ENCODE results near the gene MAPKAPK2.

The MAPKAPK2 gene

GRCh38 chr1:206705726-206706297, 21.1 kb downstream of the MAPKAPK2 start:
- DNase-seq: no peak

- peak in 1 of 2 donors; percentile 51 for DNase-seq
Measured at GRCh38 chr1:206706298-206706791, 21.6 kb downstream of the MAPKAPK2 start.

GRCh38 chr1:206706806-206707366, 22.2 kb downstream of the MAPKAPK2 start:
- no peak for DNase-seq

GRCh38 chr1:206708058-206708457, 23.4 kb downstream of the MAPKAPK2 start:
- peak in 1 of 2 donors; percentile 30 for DNase-seq

GRCh38 chr1:206708882-206709281, 24.2 kb downstream of the MAPKAPK2 start:
- no peak for DNase-seq

GRCh38 chr1:206709322-206709721, 24.6 kb downstream of the MAPKAPK2 start:
- no peak for DNase-seq

GRCh38 chr1:206709772-206710459, 25.2 kb downstream of the MAPKAPK2 start:
- DNase-seq: no peak

- DNase-seq: no peak
Measured at GRCh38 chr1:206710460-206710823, 25.7 kb downstream of the MAPKAPK2 start.

GRCh38 chr1:206713070-206713469, 28.4 kb downstream of the MAPKAPK2 start:
- peak in 1 of 2 donors; percentile 42 for DNase-seq

- DNase-seq: no peak
Measured at GRCh38 chr1:206713910-206714312, 29.2 kb downstream of the MAPKAPK2 start.

GRCh38 chr1:206714331-206715058, 29.8 kb downstream of the MAPKAPK2 start:
- peak in 1 of 2 donors; percentile 44 for DNase-seq

GRCh38 chr1:206715120-206715519, 30.4 kb downstream of the MAPKAPK2 start:
- DNase-seq: no peak

- DNase-seq: peak in 1 of 2 donors; percentile 45
Measured at GRCh38 chr1:206715552-206716158, 30.9 kb downstream of the MAPKAPK2 start.

GRCh38 chr1:206716159-206716869, 31.6 kb downstream of the MAPKAPK2 start:
- DNase-seq: peak in 1 of 2 donors; percentile 32

- DNase-seq: peak in 1 of 2 donors; percentile 42
Measured at GRCh38 chr1:206716870-206717673, 32.4 kb downstream of the MAPKAPK2 start.

- no peak for DNase-seq
Measured at GRCh38 chr1:206717674-206717989, 32.9 kb downstream of the MAPKAPK2 start.

- DNase-seq: no peak
Measured at GRCh38 chr1:206719169-206719839, 34.6 kb downstream of the MAPKAPK2 start.

GRCh38 chr1:206721454-206721853, 36.7 kb downstream of the MAPKAPK2 start:
- no peak for DNase-seq

- no peak for DNase-seq
Measured at GRCh38 chr1:206722751-206723461, 38.2 kb downstream of the MAPKAPK2 start.

- DNase-seq: no peak
Measured at GRCh38 chr1:206723462-206723804, 38.7 kb downstream of the MAPKAPK2 start.
